GM04504 (cell line): ENCODE measurements around the gene GSDME.

ENCODE experiments used
- DNase-seq: peaks from one replicate; pipeline ENCODE4 v3.0.0-alpha.2; 2012; ENCODE audit warnings: low read depth

The GSDME gene

GRCh38 chr7:24769851-24770250 lies 12.6 kb upstream of the GSDME start:
- DNase-seq, result no peak

- DNase-seq, result no peak
These were observed 12.0 kb upstream of the GSDME start for GRCh38 chr7:24769014-24769830.

- no peak for DNase-seq
These were observed 10.8 kb upstream of the GSDME start for GRCh38 chr7:24767878-24768569.

GRCh38 chr7:24764972-24765744 lies 7.9 kb upstream of the GSDME start:
- no peak for DNase-seq

GRCh38 chr7:24764011-24764410 lies 6.7 kb upstream of the GSDME start:
- DNase-seq, result no peak

GRCh38 chr7:24763303-24763901 lies 6.1 kb upstream of the GSDME start:
- no peak for DNase-seq

- no peak for DNase-seq
These were observed 5.5 kb upstream of the GSDME start for GRCh38 chr7:24762771-24763170.

- no peak for DNase-seq
These were observed 3.7 kb upstream of the GSDME start for GRCh38 chr7:24760968-24761367.

GRCh38 chr7:24756545-24757352 lies 515 bp downstream of the GSDME start:
- no peak for DNase-seq

- DNase-seq, result no peak
These were observed 1.5 kb downstream of the GSDME start for GRCh38 chr7:24755541-24756407.

GRCh38 chr7:24754906-24755506 lies 2.3 kb downstream of the GSDME start:
- DNase-seq, result no peak

GRCh38 chr7:24752073-24752800 lies 5.0 kb downstream of the GSDME start:
- no peak for DNase-seq

- no peak for DNase-seq
These were observed 5.8 kb downstream of the GSDME start for GRCh38 chr7:24751484-24751883.

- no peak for DNase-seq
These were observed 6.7 kb downstream of the GSDME start for GRCh38 chr7:24750441-24751055.

- no peak for DNase-seq
These were observed 8.7 kb downstream of the GSDME start for GRCh38 chr7:24748521-24748920.

- no peak for DNase-seq
These were observed 11.9 kb downstream of the GSDME start for GRCh38 chr7:24745355-24745754.

GRCh38 chr7:24743471-24743870 lies 13.8 kb downstream of the GSDME start:
- no peak for DNase-seq

- no peak for DNase-seq
These were observed 14.6 kb downstream of the GSDME start for GRCh38 chr7:24742506-24743162.
